ENCODE data around the gene FGFBP1. TPM values are rescaled to one million over a fixed set of nuclear protein-coding genes. Genes with fewer than 3 reads are reported as not detected.

Gene FGFBP1
- total RNA-seq, 2 experiments from 2014 or later: not detected

DNA sequence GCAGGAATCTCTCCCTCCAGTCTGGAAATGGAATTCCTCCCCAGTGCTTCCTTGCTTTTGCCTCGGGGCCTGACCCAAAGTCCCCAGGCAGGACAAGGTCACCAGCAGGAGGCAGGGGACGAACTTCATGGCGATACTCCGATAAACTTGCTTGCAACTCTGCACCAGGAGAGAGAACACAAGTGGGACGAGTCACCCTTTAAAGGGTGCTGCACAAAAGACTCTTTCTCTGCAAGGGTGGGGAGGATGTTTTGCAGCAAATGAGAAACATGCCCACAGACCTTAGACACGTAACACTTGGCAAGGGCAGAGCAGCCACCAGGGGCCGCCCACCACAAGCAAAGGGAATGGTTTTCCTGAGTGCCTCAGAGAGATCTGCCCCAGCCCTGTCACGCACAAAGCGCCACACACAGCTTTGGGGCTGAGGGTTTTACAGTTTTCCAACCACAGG lies 24.5 kb upstream of the FGFBP1 start, which contains the start of gene FGFBP2:
TSS of gene FGFBP2 (minus strand) at position 175 of the 451 bp plus-strand sequence. CDS start at position 129, 46 bp downstream.
- peak; percentile 76 for DNase-seq
- H3K4me1 Mint-ChIP-seq (ENCODE audit: low read depth): peaks cover 11% of the 10 kb centered on the region
- CTCF ChIA-PET: interaction anchor here (0.9 to 4.7 kb wide), 8 partner anchors 12 to 693 kb away, joined by 3 to 29 read pairs (median 4); no protein-coding TSS in a partner anchor
- H3K27ac Mint-ChIP-seq: no peak within 1 kb of the TSS
- peaks cover 2% of the 10 kb centered on the region for H3K27me3 Mint-ChIP-seq (ENCODE audit: low read depth)
- intact Hi-C loops (cut with micrococcal nuclease): loop anchor here (1.0 kb wide), 3 partner anchors 38 to 236 kb away; no protein-coding TSS in a partner anchor
- no peaks in the 10 kb centered on the region for H3K9me3 Mint-ChIP-seq
- no peaks in the 10 kb centered on the region for H3K36me3 Mint-ChIP-seq (ENCODE audit: low read depth)
- H3K4me3 Mint-ChIP-seq: no peak within 1 kb of the TSS

DNA sequence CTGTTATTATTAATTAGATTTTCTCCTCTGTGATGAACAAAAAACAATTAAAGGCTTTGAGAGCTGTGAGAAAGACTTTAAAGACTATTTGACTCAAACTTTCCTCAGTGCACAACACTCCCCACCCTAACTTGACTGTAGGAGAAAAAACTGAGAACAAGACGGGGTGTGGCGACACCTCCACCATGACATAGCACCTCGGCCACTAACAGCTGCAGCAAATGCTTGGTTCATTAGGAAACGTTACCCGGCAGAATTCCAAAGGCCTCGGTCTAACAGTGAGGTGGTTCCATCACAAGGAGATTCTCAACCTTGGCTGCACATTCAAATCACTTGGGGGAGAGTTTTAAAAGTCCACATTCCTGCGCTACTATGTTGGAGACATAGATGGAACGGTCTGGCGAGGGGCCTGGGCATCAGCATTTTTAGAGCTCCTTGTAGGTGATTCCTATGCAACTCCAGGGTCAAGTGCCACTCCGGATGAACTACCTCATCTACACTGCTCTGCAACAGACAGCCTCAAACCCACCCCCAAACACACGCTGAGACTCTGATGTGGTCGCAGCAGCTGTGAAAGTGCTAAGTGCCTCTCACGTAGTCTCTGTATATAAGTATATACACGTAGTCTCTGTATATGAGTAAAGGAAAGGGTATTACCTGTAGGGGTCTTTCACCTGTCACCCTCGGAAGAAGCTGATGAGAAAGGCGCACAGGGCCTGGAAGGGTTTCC lies 23.4 kb upstream of the FGFBP1 start:
- Mint-ChIP-seq H3K36me3 (ENCODE audit: low read depth) (no peaks in the 10 kb centered on the region), H3K9me3 (no peaks in the 10 kb centered on the region), H3K4me1 (ENCODE audit: low read depth) (peaks cover 11% of the 10 kb centered on the region), H3K27me3 (ENCODE audit: low read depth) (peaks cover 2% of the 10 kb centered on the region), H3K27ac (no peak overlapping the region), H3K4me3 (no peak overlapping the region)
- intact Hi-C loops (cut with micrococcal nuclease): no loop called here
- CTCF ChIA-PET: interaction anchor here (0.7 to 4.7 kb wide), 5 partner anchors 9 to 156 kb away, joined by 3 to 29 read pairs (median 18); no protein-coding TSS in a partner anchor
- DNase-seq: peak; percentile 11

DNA sequence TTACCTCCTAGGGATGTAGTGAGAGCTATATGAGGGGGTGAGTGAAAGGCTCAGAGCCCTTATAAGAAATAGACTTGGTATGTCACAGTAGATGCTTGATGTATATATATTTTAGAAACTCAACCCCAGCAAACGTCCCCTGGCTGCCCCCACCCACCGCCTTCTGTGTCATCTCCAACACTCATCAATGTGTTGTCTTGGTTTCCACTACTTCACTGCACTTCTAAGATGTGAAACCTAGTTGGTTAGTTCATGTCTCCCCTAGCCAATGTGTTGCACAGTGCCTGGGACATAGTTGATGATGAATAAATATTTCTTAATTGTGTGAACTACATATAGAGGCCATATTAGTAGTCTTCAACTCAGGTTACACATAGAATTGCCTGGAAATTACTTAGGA lies 20.0 kb upstream of the FGFBP1 start:
- no peak for DNase-seq
- no peak overlapping the region for H3K4me3 Mint-ChIP-seq
- CTCF ChIA-PET: interaction anchor here (0.9 to 1.5 kb wide), 6 partner anchors 12 to 500 kb away, joined by 3 to 8 read pairs (median 4); no protein-coding TSS in a partner anchor
- H3K4me1 Mint-ChIP-seq (ENCODE audit: low read depth): peaks cover 10% of the 10 kb centered on the region
- H3K9me3 Mint-ChIP-seq: no peaks in the 10 kb centered on the region
- intact Hi-C loops (cut with micrococcal nuclease): no loop called here
- H3K36me3 Mint-ChIP-seq (ENCODE audit: low read depth): no peaks in the 10 kb centered on the region
- H3K27me3 Mint-ChIP-seq (ENCODE audit: low read depth): no peaks in the 10 kb centered on the region
- H3K27ac Mint-ChIP-seq: no peak overlapping the region

DNA sequence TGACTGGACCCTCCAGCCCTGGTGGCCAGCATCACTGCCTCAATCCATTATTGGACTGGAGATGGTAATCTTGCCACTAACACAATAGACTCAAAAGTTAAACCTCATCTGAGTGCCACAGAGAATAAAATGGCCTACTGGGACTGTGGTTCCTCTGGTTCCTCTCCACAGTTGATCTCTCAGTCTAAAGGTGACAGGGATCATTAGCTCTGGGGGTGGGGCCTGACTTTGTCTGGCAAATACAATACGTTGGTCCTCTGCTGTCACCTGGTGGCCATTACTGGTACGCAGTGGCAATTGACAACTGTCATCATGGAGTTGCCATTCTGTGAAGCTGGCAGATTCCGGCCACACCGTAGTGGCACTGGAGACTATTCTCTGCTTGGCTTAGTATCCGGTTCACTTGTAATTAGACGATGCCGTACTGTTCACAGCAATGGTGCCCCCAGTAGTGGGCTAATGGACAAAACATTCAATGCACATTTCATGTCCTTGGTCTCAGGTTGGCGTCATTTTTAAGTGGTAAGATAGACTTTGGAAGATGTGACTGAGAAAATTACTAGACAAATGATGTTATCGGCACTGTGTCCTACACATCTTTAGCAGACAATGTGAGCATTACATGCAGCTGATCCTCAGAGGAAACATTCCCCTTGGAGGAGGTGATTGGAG lies 17.8 kb upstream of the FGFBP1 start:
- intact Hi-C loops (cut with micrococcal nuclease): loop anchor here (1.0 to 2.0 kb wide), 5 partner anchors 74 to 724 kb away; no protein-coding TSS in a partner anchor
- H3K36me3 Mint-ChIP-seq (ENCODE audit: low read depth): no peaks in the 10 kb centered on the region
- CTCF ChIA-PET: interaction anchor here (0.5 to 2.4 kb wide), 29 partner anchors 8 to 969 kb away, joined by 3 to 86 read pairs (median 4); partner anchors contain the start of gene FGFBP1
- DNase-seq: peak; percentile 93
- no peak overlapping the region for H3K4me3 Mint-ChIP-seq
- H3K27me3 Mint-ChIP-seq (ENCODE audit: low read depth): no peaks in the 10 kb centered on the region
- no peaks in the 10 kb centered on the region for H3K9me3 Mint-ChIP-seq
- H3K4me1 Mint-ChIP-seq (ENCODE audit: low read depth): no peaks in the 10 kb centered on the region
- no peak overlapping the region for H3K27ac Mint-ChIP-seq

DNA sequence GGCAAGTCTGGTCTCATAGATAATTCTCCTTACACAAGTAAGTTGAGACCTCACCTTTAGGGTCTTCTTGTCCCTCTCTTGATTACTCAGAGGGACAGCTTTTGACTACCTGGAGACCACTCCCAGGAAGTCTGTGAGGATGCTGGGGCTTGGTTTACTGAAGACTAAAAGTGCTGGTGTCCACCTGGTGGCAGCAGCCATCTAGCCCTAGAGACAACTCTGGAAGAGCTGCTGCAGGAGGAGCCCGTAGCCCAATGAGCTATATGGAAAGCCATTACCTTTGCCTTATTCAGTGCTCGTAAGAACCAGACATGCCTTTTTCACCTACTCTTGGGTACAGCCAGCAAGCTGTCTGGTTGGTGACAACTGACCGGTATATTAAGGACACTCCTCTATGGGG lies 17.1 kb upstream of the FGFBP1 start:
- H3K4me1 Mint-ChIP-seq (ENCODE audit: low read depth): no peaks in the 10 kb centered on the region
- no peak for DNase-seq
- no peak overlapping the region for H3K4me3 Mint-ChIP-seq
- no peak overlapping the region for H3K27ac Mint-ChIP-seq
- no peaks in the 10 kb centered on the region for H3K9me3 Mint-ChIP-seq
- no peaks in the 10 kb centered on the region for H3K36me3 Mint-ChIP-seq (ENCODE audit: low read depth)
- no peaks in the 10 kb centered on the region for H3K27me3 Mint-ChIP-seq (ENCODE audit: low read depth)
- intact Hi-C loops (cut with micrococcal nuclease): loop anchor here (1.0 to 2.0 kb wide), 5 partner anchors 73 to 723 kb away; no protein-coding TSS in a partner anchor
- CTCF ChIA-PET: interaction anchor here (0.7 to 2.4 kb wide), 26 partner anchors 8 to 969 kb away, joined by 3 to 86 read pairs (median 4); partner anchors contain the start of gene FGFBP1

DNA sequence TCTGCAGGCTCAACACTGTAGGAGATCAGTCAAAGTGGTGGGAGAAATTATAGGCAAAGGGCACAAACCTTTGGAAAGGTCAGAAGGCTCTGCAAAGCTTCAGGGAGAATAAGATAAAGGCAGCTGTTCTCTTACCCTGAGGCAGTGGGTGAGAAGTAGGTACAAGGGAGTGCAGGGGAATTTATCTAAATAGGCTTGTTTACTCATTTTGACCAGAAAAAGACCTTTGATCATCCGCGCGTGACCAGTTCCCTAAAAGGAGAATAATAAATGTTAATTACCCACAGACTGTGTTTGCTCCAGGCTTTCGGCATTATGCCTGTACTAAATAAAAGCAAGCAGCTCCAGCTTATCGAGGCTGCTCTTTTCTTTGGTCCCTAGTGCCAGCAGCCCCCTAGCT lies 15.1 kb upstream of the FGFBP1 start:
- DNase-seq: no peak
- intact Hi-C loops (cut with micrococcal nuclease): no loop called here
- no peaks in the 10 kb centered on the region for H3K36me3 Mint-ChIP-seq (ENCODE audit: low read depth)
- CTCF ChIA-PET: interaction anchor here (1.0 to 2.9 kb wide), 5 partner anchors 14 to 221 kb away, joined by 3 to 19 read pairs (median 5); no protein-coding TSS in a partner anchor
- no peak overlapping the region for H3K27ac Mint-ChIP-seq
- no peak overlapping the region for H3K4me3 Mint-ChIP-seq
- no peaks in the 10 kb centered on the region for H3K4me1 Mint-ChIP-seq (ENCODE audit: low read depth)
- no peaks in the 10 kb centered on the region for H3K9me3 Mint-ChIP-seq
- no peaks in the 10 kb centered on the region for H3K27me3 Mint-ChIP-seq (ENCODE audit: low read depth)

DNA sequence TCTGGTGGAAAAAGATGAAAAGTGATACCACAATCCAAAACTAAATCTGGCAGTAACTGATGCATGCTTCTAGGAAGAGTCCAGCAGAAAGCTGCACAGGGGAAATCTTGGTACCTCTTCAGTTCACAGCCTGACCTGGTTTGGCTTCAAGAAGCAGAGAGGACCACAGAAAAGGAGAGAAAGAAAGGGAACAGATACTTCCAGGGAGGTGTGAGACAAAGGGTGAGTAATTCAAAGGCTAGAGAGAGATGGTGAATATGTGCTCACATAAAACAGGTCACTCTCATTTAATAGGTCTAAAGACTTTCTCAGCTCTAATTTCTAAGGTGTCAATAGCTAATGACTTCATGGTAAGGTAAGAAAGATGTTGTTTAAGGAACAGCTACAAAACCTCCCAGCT lies 13.2 kb upstream of the FGFBP1 start:
- H3K4me3 Mint-ChIP-seq: no peak overlapping the region
- H3K27ac Mint-ChIP-seq: no peak overlapping the region
- H3K4me1 Mint-ChIP-seq (ENCODE audit: low read depth): no peaks in the 10 kb centered on the region
- CTCF ChIA-PET: interaction anchor here (0.7 to 2.9 kb wide), 2 partner anchors 69 to 200 kb away, joined by 3 to 18 read pairs; no protein-coding TSS in a partner anchor
- H3K36me3 Mint-ChIP-seq (ENCODE audit: low read depth): no peaks in the 10 kb centered on the region
- intact Hi-C loops (cut with micrococcal nuclease): no loop called here
- H3K9me3 Mint-ChIP-seq: no peaks in the 10 kb centered on the region
- H3K27me3 Mint-ChIP-seq (ENCODE audit: low read depth): no peaks in the 10 kb centered on the region
- no peak for DNase-seq

DNA sequence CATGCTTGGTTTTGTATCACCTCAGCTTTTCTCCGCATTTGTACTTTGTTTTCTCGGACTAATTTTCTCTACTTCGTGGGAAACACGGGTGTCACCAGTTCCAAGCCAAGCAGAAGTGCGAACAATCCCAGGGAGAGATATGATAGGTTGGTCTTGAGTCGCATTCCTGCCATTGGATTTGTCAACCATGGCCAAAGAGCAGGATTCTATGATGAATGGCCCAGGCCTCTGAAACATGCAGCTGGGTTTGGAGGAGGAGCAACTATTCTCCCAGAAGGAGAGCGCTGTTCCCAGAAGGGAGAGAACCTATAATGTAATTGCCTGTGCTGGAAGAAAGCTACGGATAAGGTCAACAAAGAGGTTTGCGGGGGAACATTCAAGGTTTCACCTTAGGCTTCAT lies 10.3 kb upstream of the FGFBP1 start:
- H3K4me1 Mint-ChIP-seq (ENCODE audit: low read depth): no peaks in the 10 kb centered on the region
- no peak overlapping the region for H3K4me3 Mint-ChIP-seq
- no peaks in the 10 kb centered on the region for H3K27me3 Mint-ChIP-seq (ENCODE audit: low read depth)
- intact Hi-C loops (cut with micrococcal nuclease): no loop called here
- no peak overlapping the region for H3K27ac Mint-ChIP-seq
- no peak for DNase-seq
- CTCF ChIA-PET: interaction anchor here (0.5 to 1.3 kb wide), 3 partner anchors 66 to 358 kb away, joined by 3 to 7 read pairs (median 4); no protein-coding TSS in a partner anchor
- H3K9me3 Mint-ChIP-seq: no peaks in the 10 kb centered on the region
- no peaks in the 10 kb centered on the region for H3K36me3 Mint-ChIP-seq (ENCODE audit: low read depth)

DNA sequence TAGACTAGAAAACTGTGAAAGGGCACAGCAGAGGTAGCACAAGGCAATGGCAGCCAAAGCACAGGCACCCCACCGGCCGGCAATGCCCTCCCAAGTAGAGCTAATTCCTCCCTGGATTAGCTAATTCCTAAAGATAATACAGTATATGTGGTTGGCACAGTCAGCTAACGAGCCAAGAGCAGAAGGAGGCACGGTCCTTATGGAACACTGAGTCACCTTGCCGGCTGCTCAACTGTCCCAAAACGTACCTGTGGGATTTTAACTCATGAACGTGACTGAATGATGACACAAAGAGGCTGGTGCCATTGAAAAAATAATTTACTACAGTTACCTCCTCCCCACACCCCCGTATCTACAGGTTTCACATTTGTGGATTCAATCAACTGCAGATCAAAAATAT lies 9.1 kb upstream of the FGFBP1 start:
- Mint-ChIP-seq H3K27me3 (ENCODE audit: low read depth) (no peaks in the 10 kb centered on the region), H3K9me3 (no peaks in the 10 kb centered on the region), H3K36me3 (ENCODE audit: low read depth) (no peaks in the 10 kb centered on the region), H3K4me1 (ENCODE audit: low read depth) (no peaks in the 10 kb centered on the region), H3K27ac (no peak overlapping the region), H3K4me3 (no peak overlapping the region)
- DNase-seq: no peak
- intact Hi-C loops (cut with micrococcal nuclease): no loop called here
- CTCF ChIA-PET: interaction anchor here (1.0 kb wide), 2 partner anchors 9 to 142 kb away, joined by 3 to 4 read pairs; no protein-coding TSS in a partner anchor

DNA sequence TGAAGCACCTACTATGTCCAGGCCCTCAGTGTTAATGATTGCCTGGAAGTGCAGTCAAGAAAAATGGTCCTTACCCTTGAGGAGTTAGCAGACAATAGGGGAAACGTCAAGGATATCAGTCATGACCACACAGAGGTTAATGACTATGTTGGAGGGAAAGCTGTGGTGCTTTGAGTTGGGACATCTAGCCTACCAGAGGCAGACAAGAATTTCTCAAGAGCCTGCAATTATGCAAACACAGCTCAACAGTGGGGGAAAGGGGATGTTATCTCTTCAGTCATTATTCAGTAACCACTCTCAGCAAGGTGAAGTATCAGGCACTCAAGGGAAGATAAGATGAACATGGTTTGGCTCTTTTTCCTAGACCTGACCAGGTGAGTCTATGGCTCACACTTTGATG lies 7.0 kb upstream of the FGFBP1 start:
- CTCF ChIA-PET: interaction anchor here (0.6 to 1.9 kb wide), 3 partner anchors 10 to 73 kb away, joined by 3 to 6 read pairs (median 4); no protein-coding TSS in a partner anchor
- Mint-ChIP-seq H3K4me3 (no peak overlapping the region), H3K36me3 (ENCODE audit: low read depth) (no peaks in the 10 kb centered on the region), H3K27ac (no peak overlapping the region), H3K27me3 (ENCODE audit: low read depth) (no peaks in the 10 kb centered on the region), H3K4me1 (ENCODE audit: low read depth) (no peaks in the 10 kb centered on the region), H3K9me3 (no peaks in the 10 kb centered on the region)
- intact Hi-C loops (cut with micrococcal nuclease): no loop called here
- DNase-seq: no peak

DNA sequence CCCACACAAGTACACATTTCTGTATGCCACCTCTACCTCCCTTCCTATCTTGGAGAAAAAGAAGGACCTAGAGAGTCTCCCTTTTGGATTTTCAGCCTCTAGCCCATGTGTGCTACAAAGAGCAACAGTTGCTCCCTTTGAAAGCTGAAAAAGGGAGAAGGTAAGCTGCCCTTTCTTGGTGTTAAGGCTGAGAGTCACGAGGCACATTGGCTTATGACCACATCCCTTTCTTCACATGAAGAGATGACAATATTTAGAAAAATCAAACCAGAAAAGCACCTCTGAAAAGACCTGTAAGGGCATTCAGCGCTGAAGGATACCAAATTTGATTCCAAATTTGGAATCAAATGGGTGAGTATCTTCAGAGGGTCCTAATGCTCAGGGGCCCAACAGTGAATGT lies 6.4 kb upstream of the FGFBP1 start:
- H3K36me3 Mint-ChIP-seq (ENCODE audit: low read depth): no peaks in the 10 kb centered on the region
- no peaks in the 10 kb centered on the region for H3K27me3 Mint-ChIP-seq (ENCODE audit: low read depth)
- intact Hi-C loops (cut with micrococcal nuclease): no loop called here
- CTCF ChIA-PET: interaction anchor here (0.6 to 1.9 kb wide), 2 partner anchors 11 to 73 kb away, joined by 3 to 6 read pairs; no protein-coding TSS in a partner anchor
- H3K9me3 Mint-ChIP-seq: no peaks in the 10 kb centered on the region
- DNase-seq: no peak
- H3K4me3 Mint-ChIP-seq: no peak overlapping the region
- no peaks in the 10 kb centered on the region for H3K4me1 Mint-ChIP-seq (ENCODE audit: low read depth)
- no peak overlapping the region for H3K27ac Mint-ChIP-seq

DNA sequence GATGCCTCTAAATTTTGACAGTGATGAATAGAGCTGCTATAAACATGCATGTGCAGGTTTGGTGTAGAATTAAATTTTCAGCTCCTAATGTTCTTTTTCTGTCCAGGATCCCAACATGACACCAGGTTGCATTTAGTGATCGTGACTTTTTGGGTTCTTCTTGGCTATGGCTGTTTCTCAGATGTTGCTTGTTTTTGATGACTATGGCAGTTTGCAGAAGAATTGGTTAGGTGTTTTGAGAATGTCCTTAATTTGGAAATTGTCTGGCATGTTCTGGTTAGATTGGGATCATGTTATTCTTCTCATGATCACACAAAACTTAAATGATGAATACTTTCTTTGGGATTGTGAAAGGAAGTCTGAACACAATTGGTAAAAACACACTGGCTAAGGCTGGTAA lies 3.7 kb upstream of the FGFBP1 start:
- CTCF ChIA-PET: interaction anchor here (1.2 kb wide), 1 partner anchor 59 kb away, joined by 4 read pairs; no protein-coding TSS in a partner anchor
- Mint-ChIP-seq H3K36me3 (ENCODE audit: low read depth) (no peaks in the 10 kb centered on the region), H3K9me3 (no peaks in the 10 kb centered on the region), H3K4me1 (ENCODE audit: low read depth) (no peaks in the 10 kb centered on the region), H3K4me3 (no peak overlapping the region), H3K27ac (no peak overlapping the region), H3K27me3 (ENCODE audit: low read depth) (no peaks in the 10 kb centered on the region)
- intact Hi-C loops (cut with micrococcal nuclease): no loop called here
- DNase-seq: no peak
